ENCODE data around the gene SEMA4A.

The SEMA4A gene

DNA sequence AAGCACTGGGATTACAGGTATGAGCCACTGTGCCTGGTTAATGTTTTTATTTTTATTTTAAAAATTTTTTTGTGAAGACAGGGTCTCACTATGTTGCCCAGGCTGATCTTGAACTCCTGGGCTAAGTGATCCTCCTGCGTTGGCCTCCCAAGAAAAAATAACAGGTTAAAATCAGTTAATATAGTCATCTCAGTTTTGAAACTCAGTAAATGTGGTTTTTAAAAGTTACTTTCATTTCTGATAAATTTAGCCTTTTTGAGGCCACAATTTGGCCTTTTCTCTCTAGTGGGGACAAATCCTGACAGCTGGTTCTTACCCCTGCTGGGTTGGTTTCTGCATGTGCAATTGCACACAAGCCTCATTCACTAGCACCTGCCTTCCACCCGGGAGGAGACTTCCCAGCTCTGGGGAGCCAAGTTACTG, 72.7 kb downstream of the SEMA4A start:
- no peak for DNase-seq (ENCODE audit: low read depth in 3 of 3, low spot score in 1 of 3)

GRCh38 chr1:156226782-156227181, 73.4 kb downstream of the SEMA4A start:
- DNase-seq (ENCODE audit: low read depth in 3 of 3, low spot score in 1 of 3) = no peak

All from stimulated activated CD4-positive, alpha-beta T cell treated with anti-CD3 and anti-CD28 coated beads, TNF-alpha, amount 100 ng/mL, for 1 hour (primary cell).